Ishikawa (cell line): ENCODE results near the gene PARD3B.

Experiments used
- CEBPB ChIP-seq: IDR thresholded peaks from 2 replicates; pipeline ENCODE4 v1.6.1; 2012
- CREB1 ChIP-seq: IDR thresholded peaks from 2 replicates; pipeline ENCODE4 v1.6.1; 2012; ENCODE audit warnings: low read depth
- EGR1 ChIP-seq: IDR thresholded peaks from 2 replicates; pipeline ENCODE4 v1.6.1; 2012
- EP300 ChIP-seq: IDR thresholded peaks from 2 replicates; pipeline ENCODE4 v1.6.1; 2012; ENCODE audit warnings: borderline replicate concordance
- FOXM1 ChIP-seq: IDR thresholded peaks from 2 replicates; pipeline ENCODE4 v1.6.1; 2012; ENCODE audit warnings: low read depth, borderline replicate concordance
- MAX ChIP-seq: IDR thresholded peaks from 2 replicates; pipeline ENCODE4 v1.6.1; 2012
- NFIC ChIP-seq: IDR thresholded peaks from 2 replicates; pipeline ENCODE4 v1.6.1; 2012
- RAD21 ChIP-seq: IDR thresholded peaks from 2 replicates; pipeline ENCODE4 v1.6.1; 2012; ENCODE audit warnings: low read depth
- REST ChIP-seq: IDR thresholded peaks from 2 replicates; pipeline ENCODE4 v1.6.1; 2012; ENCODE audit warnings: low read depth, mild to moderate bottlenecking
- TAF1 ChIP-seq: IDR thresholded peaks from 2 replicates; pipeline ENCODE4 v1.6.1; 2012; ENCODE audit warnings: low read depth, mild to moderate bottlenecking
- TEAD4 ChIP-seq: IDR thresholded peaks from 2 replicates; pipeline ENCODE4 v1.6.1; 2012
- USF1 ChIP-seq: IDR thresholded peaks from 2 replicates; pipeline ENCODE4 v1.6.1; 2012
- YY1 ChIP-seq: IDR thresholded peaks from 2 replicates; pipeline ENCODE4 v1.6.1; 2012; ENCODE audit warnings: low read depth
- ZBTB7A ChIP-seq: IDR thresholded peaks from 2 replicates; pipeline ENCODE4 v1.6.1; 2012; ENCODE audit warnings: low read depth

- TF ChIP-seq TAF1, result no peak
- TF ChIP-seq YY1, result no peak
- TF ChIP-seq RAD21, result no peak
- no peak for TF ChIP-seq EP300
- TF ChIP-seq CREB1, result no peak
- TF ChIP-seq USF1, result no peak
- TF ChIP-seq CEBPB, result no peak
- TF ChIP-seq NFIC, result peak; percentile 84
- TF ChIP-seq MAX, result no peak
- TF ChIP-seq ZBTB7A, result no peak
- TF ChIP-seq EGR1, result no peak
- no peak for TF ChIP-seq TEAD4
- TF ChIP-seq REST, result no peak
- TF ChIP-seq FOXM1, result no peak
Observed at GRCh38 chr2:205524656-205525055, 979.4 kb downstream of the PARD3B start.
